GM21447 (cell line): ENCODE measurements around the gene NAA30.
"Not testable (repeated sequence)": the region's sequence is repeated elsewhere in the genome, so short reads cannot be mapped to it uniquely, and the experiment has no call there.

ENCODE experiments used
- ATAC-seq: cut with Tn5 transposase; IDR thresholded peaks from one replicate; pipeline ENCODE4 v1.9.1; 2021; ENCODE audit not compliant: unreplicated experiment

The NAA30 gene

DNA sequence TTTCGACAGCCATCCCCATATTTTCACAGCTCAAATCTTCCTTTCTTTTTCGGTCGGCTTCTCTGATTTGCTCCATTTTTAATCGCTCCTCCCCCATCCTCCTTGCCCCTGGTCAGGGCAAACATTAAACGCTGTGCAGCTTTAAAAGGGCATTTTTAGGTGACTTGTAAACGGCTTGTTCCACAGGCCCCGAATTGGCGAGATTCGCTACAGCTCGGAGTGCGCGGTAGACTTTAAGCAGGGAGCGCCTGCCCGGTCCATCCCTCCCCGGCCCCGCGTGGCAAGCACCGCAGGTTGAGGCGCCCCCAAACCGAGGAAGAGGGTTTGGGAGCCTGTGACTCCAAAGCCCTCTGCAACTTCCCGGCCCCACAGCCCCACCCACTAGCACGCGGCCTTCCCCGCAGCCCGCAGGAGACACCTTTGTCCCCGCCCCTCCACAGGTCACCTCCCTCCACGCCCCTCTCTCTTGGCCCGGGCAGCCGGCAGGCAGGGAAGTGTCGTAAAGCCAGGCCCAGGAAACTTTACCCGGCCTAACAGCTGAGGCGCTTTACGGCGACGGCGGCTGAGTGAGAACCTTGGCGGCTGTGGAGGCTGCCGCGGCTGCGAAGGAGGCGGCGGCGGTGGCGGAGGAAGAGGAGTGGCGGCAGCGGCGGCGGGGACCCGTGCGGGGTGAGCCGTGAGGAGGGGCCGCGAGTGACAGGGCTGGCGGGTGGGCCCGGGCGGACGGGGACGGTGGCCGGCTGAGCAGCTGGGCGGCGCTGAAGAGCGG lies at the start of gene NAA30:
Gene NAA30 (plus strand): TSS at position 550 of the 769 bp plus-strand sequence. CDS start 372 bp downstream, outside the sequence.
- ATAC-seq, result peak; percentile 88

DNA sequence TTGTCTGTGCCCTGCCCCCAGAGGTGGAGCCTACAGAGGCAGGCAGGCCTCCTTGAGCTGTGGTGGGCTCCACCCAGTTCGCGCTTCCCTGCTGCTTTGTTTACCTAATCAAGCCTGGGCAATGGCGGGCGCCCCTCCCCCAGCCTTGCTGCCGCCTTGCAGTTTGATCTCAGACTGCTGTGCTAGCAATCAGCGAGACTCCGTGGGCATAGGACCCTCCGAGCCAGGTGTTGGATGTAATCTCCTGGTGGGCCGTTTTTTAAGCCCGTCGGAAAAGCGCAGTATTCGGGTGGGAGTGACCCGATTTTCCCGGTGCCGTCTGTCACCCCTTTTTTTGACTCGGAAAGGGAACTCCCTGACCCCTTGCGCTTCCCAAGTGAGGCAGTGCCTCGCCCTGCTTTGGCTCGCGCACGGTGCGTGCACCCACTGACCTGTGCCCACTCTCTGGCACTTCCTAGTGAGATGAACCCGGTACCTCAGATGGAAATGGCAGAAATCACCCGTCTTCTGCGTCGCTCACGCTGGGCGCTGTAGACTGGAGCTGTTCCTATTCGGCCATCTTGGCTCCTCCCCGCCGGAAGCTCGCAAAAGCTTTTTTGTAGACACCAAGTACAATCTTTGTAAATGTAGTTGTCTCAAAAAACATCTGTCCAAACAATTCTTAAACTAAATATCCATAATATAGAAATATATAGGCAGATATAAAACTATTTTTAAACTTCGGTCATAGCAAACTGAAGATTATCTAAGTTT lies 46.7 kb upstream of the NAA30 start:
- not testable (repeated sequence) for ATAC-seq

DNA sequence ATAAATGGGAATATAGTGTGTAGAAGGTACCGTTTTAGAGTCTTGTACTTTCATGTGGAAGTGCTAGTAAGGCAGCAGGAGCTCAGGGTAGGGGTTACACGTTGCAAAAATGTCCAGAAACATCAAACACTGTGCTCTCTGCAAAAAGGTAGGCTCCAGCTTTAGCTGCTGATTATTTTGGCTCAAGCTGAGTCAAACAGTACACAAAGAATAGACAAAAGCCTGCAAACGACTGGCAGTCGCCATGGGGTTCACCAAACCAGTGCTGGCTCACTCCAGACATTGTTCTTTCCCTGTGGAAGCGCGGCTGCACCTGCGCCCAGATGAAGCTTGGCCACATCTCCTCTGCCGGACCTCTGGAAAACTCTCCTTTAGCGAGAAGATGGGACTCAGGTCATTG lies 45.3 kb upstream of the NAA30 start:
- ATAC-seq, result no peak

DNA sequence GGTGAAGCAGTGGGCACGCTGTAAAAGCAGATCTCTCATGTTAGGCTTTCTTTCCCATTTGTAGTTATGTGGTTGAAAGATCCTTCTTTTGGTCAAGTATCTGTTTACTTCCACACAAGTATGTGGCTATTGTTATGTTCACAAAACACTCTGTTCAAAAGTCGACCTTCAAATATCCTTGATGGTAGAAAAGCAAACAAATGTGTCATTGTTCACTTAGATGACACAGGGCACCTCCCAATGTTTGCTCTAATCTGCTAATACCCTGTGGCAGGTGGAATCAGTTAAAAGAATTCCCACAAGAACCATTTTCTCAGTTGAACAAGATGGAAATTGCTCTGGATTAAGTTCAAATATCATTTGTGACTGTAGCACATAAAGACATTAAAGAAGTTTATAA lies 43.6 kb upstream of the NAA30 start:
- no peak for ATAC-seq

DNA sequence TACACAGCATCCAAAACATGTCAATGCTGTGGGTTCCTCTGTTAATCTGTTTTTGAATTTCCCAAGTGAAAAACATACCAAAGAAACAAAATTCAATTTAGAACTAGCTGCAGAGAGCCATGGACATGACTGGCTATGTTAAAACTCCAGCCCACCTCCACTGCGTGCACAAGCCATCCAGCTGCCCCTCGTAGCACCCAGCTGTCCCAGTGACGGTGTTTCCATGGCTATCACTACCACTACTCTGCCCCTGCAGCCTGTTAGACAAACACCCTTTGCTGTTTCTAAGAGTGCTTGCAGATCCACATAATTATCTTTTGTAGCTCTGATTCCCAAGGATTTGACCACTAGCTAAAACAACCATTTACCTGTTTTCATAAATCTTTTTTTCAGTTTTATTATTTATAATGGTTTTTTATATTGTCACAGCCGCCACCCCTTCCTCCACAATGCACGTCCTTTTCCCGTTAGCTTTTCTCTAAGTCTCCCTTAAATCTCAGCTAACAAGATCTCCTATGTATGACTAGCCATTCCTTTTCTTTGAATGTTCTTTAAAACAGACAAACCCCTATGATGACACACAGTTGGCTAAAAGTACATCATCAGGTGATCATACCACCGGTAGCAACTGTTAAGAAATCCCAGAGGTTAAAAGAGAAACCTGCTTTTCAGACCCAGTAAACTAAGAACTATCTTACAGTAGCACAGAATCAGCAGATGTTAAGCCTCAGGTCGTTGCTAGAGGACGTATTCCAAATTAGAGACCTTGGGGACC lies 37.8 kb upstream of the NAA30 start:
- ATAC-seq, result no peak

DNA sequence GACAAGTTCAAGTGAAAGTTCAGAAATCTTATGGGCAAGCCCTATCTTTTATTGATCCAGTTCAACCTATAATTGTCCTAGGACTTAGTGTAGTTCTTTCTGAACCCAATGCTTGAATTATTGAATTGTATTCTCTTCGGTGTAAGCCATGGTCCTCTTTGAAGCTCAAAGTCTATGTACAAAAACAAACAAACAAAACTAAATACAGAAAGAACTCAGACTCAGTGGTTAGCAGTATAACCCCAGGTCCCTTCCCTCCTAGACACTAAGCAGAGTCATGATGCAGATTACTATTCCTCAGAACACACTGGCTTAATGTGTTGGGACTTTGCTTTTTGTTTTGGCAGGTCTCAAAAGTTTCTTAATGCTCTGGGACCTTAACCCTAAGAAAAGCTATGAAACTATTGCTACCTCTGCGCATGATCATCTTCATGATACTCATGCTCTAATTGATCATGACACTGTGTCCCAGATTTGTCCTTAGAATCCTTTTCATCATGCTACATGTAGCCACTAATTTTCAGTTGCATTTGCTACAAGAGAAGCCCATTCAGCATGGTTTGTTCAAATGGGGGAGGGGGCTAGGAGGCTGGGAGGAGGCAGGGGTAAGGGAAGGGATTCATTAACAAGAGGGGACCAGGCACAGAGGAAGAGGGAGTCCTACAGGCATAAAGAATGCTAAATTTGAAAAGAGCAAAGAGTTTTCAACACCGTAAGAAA lies 35.1 kb upstream of the NAA30 start:
- no peak for ATAC-seq

DNA sequence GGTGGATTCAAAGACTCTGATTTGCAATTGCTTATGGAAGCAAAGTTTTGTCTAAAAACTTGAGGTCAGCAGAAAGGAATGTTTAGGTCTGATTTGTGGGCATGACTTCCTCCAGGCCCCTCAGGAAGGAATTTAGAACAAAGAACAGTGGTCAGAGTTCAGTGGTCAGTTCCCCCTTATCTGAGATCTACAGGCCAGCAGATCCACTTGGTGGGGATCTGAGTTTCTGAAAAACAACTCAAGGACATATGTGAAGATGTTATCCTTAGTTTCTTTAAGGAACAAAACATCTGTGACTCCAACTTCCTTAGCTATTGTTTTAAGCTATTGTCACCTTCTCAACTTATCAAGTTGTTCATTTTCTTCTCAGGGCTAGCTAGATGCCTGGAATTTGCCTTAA lies 28.0 kb upstream of the NAA30 start:
- ATAC-seq, result no peak

DNA sequence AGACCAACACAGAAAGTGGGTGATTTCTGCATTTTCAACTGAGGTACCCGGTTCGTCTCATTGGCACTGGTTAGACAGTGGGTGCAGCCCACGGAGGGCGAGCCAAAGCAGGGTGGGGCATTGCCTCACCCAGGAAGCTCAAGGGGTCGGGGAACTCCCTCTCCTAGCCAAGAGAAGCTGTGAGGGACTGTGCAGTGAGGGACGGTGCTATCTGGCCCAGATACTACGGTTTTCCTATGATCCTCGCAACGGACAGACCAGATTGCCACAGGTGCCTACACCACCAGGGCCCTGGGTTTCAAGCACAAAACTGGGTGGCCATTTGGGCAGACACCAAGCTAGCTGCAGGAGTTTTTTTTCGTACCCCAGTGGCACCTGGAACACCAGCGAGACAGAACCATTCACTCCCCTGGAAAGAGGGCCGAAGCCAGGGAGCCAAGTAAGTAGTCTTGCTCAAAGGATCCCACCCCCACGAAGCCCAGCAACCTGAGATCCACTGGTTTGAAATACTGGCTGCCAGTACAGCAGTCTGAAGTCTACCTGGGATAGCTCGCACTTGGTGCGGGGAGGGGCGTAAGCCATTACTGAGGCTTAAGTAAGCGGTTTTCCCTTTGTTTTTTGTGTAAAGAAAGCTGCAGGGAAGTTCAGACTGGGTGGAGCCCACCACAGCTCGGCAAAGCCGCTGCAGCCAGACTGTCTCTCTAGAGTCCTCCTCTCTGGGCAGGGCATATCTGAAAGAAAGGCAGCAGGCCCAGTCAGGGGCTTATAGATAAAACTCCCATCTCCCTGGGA lies 25.5 kb upstream of the NAA30 start:
- no peak for ATAC-seq

DNA sequence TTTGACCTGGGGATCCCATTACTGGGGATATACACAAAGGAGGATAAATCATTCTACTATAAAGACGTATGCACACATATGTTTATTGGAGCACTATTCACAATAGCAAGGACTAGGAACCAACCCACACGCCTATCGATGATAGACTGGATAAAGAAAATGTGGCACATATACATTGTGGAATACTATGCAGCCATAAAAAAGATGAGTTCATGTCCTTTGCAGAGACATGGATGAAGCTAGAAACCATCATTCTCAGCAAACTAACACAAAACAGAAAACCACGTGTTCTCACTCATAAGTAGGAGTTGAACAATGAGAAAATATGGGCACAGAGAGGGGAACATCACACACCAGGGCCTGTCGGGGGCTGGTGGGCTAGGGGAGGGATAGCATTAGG lies 20.2 kb upstream of the NAA30 start:
- not testable (repeated sequence) for ATAC-seq

DNA sequence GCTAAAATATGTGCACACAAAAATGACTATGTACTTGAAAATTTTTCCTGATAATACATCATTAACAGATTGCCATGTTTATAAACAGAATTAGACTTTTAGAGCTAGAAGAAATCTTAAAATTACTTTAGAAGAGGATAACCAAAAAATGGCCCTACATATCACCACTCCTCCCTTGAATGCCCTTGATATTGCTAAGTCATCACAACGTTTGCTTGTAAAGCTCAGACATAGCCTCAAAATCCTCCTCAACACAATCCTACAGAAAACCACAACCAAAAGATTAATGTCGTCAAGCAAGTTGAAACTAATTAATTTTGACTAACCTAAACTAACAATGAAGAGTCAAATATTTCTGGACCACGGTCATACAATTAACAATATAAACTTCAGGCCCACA lies 19.4 kb upstream of the NAA30 start:
- no peak for ATAC-seq

DNA sequence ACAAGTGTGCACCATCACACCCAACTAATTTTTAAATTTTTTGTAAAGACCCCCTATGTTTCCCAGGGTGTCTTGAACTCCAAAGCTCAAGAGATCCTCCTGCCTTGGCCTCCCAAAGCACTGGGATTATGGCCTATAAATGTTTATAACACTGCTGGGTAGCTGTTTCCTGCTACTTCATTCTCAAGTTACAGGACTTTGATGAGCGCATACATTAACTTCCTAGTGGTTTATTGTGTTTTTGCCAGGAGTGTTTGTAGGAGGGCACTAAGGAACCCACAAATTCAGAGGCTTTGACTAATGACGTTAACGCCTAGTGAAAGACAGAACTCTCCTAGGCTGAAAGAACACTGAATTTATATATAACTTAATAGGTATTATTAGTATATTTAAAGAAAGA lies 15.2 kb upstream of the NAA30 start:
- no peak for ATAC-seq

DNA sequence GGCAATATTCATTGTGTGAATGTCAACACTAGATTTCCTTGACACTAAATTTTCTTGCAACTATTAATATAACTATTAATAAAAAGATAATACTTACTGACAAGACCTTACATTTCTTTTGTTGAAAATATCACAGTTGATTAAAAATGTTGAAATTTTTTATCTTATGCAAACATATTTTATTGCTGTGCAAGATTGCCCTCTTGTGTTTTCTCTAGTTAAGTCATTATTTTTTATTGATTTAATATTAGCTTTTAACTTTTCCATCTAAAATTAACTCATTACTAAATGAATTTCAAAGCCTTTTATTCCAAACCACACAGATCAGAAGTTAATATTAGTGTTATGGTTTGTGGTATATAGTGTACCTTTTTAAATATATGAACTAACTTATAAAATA lies 11.7 kb upstream of the NAA30 start:
- ATAC-seq, result no peak

DNA sequence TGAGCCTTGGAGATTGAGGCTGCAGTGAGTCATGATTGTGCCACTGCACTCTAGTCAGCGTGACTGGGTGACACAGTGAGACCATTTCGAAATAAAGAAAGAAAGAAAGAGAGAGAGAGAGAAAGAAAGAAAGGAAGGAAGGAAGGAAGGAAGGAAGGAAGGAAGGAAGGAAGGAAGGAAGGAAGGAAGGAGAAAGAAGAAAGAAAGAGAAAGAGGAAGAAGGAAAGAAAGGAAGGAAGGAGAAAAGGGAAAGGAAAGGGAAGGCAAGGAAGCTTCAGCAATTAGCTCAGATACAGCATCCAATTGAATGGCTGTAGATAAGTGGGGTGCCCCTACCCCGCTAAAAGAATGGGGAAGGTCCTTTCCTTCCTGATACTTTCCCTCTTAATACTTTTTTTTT lies 9.5 kb upstream of the NAA30 start:
- ATAC-seq, result no peak

DNA sequence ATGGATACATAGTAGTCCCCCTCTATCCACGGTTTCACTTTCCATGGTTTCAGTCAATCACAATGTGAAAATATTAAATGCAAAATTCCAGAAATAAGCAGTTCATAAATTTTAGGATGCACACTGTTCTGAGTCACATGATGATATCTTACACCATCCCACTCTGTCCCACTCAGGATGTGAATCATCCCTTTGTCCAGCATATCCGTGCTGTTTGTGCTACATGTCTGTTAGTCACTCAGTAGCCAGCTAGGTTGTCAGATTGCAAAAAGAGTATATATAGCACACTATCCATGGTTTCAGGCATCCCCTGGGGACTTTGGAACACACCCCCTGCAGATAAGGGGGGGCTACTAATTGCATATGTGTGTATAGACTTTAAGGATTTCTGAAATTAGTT lies 8.1 kb upstream of the NAA30 start:
- no peak for ATAC-seq

DNA sequence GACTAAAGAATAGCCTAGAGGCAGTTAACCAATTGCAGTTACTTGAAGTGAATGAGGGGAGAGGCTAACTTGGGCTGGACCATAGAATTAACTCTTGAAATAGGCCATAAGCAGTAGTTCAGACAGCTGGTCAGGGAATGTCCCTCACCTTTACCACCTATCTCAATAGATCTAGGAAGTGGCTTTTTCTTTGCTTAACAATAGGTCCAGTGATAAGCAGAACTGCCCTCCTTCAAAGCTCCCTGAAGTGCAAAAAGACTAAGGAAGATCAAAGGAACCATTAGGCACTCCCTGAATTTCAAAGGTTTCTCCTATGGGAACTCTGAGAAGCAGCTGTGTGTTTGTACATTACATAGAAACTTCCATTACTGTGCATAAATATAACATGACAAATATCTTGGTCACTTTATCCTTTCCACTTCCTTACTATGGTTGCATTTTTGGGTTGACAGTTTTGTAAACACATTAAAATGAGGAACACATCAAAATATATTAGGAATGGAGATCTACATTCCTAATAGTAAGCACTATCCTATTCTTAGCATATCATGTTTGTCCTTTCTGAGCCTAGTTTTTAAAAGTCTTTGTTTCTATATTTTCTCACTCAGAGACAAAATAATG lies 7.2 kb upstream of the NAA30 start:
- no peak for ATAC-seq

DNA sequence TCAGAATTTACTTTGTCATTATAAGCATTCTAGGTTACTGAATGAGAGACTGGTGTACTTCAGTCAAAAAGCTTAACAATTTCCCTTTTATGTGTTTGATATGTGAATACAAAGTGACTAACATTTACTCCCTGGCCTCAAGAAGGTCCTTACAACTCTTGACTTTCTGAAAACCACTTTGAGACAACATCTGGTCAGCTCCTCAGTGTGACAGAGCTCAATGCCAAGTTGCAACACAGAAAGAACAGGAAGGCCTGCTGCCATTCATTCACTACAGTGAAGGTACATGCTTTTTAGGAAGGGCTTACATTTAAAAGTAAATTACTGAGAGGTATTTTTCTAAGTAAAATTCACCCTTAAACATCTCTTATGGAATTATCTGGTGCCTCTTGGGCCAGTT lies 2.3 kb upstream of the NAA30 start:
- ATAC-seq, result no peak

DNA sequence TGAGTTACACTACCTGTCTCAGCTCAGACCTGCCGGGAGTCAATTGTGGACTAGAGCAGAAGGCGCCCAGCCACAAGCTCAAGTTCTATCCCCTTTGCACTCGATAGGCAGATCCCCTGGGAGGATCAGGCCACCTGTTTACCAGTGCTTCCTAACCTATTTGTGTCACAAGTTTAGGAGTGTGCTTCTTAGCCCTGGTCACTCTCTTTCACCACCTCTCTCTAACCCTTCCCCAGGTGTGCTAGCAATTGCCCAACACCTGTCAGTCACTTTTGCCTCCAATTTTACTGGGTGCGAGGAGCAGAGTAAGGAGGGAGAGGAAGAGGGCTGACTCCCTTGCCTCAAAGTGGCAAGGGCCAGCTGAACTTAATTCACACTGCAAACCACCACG lies 745 bp upstream of the NAA30 start:
- ATAC-seq, result peak; percentile 14

DNA sequence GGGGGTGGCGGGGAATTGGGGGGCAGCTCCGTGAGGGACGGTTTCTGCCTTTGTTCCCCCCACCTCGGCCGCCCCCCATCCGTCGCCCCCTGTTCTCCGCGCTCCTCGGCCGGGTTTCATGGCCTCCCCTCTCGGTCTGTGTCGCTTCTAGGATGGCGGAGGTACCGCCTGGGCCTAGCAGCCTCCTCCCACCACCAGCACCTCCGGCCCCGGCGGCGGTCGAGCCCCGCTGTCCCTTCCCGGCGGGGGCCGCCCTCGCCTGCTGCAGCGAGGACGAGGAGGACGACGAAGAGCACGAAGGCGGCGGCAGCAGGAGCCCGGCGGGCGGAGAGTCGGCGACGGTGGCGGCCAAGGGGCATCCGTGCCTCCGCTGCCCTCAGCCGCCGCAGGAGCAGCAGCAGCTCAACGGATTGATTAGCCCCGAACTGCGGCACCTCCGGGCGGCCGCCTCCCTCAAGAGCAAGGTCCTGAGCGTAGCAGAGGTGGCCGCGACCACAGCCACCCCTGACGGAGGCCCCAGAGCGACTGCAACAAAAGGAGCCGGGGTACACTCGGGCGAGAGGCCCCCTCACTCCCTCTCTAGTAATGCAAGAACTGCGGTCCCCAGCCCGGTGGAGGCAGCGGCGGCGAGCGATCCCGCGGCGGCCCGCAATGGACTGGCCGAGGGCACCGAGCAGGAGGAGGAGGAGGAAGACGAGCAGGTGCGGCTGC lies 575 bp downstream of the NAA30 start:
- ATAC-seq, result peak; percentile 45

DNA sequence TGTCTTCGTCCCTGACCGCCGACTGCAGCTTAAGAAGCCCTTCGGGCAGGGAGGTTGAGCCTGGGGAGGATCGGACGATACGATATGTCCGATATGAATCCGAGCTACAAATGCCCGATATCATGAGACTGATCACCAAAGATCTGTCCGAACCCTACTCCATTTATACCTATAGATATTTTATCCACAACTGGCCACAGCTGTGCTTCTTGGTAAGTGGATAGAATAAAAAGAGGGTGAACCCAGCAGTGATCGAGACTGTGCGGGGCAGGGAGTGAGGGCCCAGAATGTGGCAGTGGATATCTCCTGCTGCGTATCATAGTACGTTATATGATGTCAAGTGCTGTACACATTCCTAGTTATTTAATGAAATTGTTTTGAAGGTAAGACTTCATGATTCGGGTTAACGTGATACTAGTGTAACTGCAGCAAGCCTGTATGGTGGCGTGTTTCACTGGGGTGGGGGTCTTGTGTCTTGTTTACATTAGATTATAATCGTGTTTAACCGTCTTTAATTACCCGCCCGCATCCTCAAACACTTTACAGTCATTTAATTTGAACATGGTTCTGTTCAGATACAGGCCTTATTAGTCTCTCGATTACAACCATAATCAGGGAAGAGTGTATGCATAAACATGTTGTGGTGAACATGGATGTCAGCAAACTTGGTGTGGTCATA lies 1.3 kb downstream of the NAA30 start:
- no peak for ATAC-seq
